ENCODE measurements around the gene NBPF26.
"Not testable (repeated sequence)": the region's sequence is repeated elsewhere in the genome, so short reads cannot be mapped to it uniquely, and the experiment has no call there.

NBPF26 gene

DNA sequence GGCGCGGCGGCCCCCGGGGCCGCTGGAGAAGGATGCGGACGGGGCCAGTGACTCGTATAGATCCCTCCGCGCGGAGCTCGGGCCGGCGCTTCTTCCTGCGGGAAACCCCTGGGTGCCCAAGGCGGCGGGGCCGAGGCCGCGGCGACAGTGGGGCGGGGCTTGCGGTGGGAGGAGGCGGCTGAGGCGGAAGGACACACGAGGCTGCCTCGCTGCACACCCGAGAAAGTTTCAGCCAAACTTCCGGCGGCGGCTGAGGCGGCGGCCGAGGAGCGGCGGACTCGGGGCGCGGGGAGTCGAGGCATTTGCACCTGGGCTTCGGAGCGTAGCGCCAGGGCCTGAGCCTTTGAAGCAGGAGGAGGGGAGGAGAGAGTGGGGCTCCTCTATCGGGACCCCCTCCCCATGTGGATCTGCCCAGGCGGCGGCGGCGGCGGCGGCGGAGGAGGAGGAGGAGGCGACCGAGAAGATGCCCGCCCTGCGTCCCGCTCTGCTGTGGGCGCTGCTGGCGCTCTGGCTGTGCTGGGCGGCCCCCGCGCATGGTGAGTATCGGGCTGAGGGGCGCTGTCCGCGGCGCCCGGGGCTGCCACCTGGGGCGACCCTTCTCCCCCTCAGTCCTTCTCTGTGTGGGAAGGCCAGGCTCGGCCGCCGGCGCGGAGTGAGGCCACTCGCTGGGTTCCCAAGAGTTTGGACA lies at the start of gene NBPF26:
Gene NBPF26, plus strand, starts transcription at position 231 of the 688 bp plus-strand sequence.
- peak; percentile 81 for DNase-seq

DNA sequence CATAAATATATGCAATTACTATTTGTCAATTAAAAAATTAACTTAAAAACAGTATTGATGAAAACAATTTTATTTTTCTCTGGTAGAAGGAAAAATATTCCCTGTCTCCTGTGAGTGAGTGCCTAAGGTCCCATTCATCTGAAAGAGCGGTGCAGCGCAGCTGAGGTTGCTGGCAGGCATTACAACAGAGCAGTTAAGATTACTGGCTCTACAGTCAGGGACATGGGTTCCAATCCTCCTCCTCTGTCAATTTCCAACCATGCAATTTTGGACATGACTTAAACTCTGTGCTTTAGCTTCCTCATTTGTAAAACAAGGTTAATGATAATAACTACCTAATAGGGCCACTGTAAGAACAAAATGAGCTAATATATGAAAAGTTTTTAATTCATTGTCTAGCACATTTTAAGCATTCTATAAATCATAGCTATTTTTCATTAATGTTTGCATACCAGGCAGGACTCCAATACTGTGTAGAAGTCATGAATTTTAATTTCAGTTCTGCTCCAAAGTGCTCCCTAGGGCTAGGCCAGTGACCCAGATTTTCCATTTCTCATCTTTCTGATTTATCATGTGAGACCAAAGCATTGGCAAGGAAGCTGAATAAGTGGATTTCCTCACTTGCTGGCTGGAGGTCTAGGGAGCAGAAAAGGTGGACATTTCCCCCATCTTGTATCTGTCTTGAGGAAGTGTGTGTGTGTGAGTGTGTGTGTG lies 43.5 kb upstream of the NBPF26 start:
- DNase-seq, result not testable (repeated sequence)

GRCh38 chr1:120680938-120681337 lies 42.8 kb upstream of the NBPF26 start:
- not testable (repeated sequence) for DNase-seq

- not testable (repeated sequence) for DNase-seq
Measured at GRCh38 chr1:120684397-120684796, 39.3 kb upstream of the NBPF26 start.

GRCh38 chr1:120685622-120686021 lies 38.1 kb upstream of the NBPF26 start:
- not testable (repeated sequence) for DNase-seq

- not testable (repeated sequence) for DNase-seq
Measured at GRCh38 chr1:120687250-120687649, 36.5 kb upstream of the NBPF26 start.

DNA sequence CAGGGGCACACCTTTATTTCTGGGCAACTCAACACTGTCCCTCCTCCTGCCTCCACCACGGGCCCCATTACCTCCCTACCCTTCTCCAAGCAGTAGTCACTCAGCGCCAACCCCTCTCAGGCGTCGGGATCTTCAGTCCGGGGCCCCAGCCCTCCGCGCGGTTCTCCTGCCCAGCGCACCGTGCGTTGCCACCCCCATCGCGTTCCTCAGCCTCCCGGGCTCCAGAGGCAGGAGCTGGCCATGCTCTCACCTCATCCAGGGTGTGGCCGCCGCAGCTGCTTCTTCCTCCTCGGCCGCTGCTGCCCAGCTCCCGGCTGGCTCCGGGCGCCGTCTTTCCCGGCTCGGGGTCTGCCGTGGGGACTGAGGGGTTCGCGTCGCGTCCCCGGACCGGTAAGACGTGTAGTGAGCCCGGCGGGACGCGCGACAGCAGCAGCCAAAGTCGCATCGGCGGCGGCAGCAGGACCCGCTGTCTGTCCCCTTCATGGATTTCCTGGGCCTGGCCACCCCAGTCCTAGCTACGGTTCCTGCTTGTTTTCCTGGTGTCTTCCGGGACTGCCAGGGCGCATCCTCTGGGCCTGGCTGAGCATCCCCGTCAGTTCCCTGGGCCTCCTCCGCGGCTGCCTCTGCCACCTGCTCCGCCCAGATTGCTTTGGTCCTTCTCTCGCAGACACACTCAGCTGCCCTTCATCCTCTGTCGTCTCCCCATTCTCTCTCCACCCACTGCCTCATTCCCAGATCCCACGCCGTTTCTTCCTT lies 22.8 kb upstream of the NBPF26 start:
- not testable (repeated sequence) for DNase-seq

- DNase-seq, result not testable (repeated sequence)
Measured at GRCh38 chr1:120723358-120723714, 409 bp upstream of the NBPF26 start.

DNA sequence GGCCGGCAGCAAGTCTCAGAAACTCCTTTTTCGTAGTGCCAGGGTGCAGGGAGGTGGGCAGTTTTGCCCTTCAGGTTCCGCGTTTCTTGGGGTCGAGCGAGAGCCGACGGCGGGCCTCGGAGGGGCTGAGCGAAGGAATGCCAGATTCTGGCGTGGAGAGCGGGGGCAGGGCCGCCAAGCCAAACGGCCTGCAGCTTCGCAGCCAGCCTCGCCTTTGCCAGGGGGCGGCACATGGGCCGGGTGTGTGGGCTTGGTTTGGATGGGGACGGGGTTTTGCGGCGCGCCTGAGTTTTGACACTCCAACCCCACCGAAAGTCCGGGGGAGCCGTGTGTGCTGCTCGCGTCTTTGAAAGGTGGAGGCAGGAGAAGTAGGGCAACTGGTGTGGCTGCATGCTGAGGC lies 762 bp downstream of the NBPF26 start:
- not testable (repeated sequence) for DNase-seq

GRCh38 chr1:120728811-120729210 lies 5.1 kb downstream of the NBPF26 start:
- not testable (repeated sequence) for DNase-seq

DNA sequence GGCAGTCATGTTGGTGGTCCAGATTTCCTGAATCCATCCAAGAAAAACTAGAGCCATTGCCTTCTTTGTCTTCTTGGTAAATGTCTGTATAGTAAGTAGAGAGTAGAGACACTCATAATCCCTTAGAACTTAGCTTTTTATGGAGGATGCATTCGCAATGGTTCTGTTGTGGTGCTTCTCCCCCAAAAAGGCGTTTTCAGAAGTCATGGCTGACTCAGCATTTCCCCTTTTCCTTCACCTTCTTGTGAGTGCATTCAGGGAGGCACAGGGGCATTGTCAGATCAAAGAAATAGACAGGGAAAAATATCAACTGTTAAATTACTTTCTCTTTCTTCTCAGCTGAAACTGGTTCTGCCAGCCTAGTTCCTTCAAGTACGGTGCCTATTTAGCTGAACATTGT lies 45.3 kb downstream of the NBPF26 start:
- DNase-seq, result not testable (repeated sequence)

DNA sequence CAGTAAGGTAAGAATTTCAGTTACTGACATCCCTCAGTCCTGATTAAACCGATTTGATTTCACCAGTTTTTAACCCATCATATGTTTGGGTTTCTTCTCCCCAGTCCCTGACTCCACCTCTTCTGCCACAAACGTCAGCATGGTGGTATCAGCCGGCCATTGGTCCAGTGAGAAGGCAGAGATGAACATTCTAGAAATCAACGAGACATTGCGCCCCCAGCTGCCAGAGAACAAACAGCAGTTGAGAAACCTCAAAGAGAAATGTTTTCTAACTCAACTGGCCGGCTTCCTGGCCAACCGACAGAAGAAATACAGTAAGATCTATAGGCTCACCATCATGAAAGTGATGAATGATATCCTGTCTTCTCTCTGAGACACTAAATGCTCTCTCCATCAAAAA lies 81.7 kb downstream of the NBPF26 start:
- DNase-seq, result not testable (repeated sequence)

DNA sequence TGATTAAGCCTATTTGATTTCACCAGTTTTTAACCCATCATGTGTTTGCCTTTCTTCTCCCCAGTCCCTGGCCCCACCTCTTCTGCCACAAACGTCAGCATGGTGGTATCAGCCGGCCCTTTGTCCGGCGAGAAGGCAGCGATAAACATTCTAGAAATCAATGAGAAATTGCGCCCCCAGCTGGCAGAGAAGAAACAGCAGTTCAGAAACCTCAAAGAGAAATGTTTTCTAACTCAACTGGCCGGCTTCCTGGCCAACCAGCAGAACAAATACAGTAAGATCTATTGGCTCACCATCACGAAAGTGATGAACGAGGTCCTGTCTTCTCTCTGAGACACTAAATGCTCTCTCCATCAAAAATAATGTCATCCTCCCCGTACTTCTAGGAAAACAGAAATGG lies 88.1 kb downstream of the NBPF26 start:
- DNase-seq, result peak; percentile 3

- DNase-seq, result not testable (repeated sequence)
Measured at GRCh38 chr1:120825051-120825450, 101.3 kb downstream of the NBPF26 start.

DNA sequence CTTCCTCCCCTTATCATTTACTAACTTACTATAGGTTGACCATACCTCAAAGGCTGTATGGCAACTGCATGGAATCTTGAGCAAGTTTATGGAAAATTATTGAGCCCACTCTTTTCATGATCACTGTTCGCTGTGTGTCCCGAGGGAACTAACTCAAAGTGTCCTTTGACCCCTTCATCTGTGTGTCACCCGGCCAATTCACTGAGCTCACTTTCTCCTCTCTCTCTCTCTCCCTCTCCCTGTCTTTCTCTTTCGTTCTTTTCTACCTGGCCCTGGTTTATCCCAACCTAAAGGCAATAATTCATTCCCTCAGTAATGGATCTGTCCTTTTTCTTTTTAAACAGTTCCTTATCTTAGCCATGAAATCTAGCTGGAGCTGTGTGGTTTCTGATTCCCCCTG lies 102.9 kb downstream of the NBPF26 start:
- not testable (repeated sequence) for DNase-seq

DNA sequence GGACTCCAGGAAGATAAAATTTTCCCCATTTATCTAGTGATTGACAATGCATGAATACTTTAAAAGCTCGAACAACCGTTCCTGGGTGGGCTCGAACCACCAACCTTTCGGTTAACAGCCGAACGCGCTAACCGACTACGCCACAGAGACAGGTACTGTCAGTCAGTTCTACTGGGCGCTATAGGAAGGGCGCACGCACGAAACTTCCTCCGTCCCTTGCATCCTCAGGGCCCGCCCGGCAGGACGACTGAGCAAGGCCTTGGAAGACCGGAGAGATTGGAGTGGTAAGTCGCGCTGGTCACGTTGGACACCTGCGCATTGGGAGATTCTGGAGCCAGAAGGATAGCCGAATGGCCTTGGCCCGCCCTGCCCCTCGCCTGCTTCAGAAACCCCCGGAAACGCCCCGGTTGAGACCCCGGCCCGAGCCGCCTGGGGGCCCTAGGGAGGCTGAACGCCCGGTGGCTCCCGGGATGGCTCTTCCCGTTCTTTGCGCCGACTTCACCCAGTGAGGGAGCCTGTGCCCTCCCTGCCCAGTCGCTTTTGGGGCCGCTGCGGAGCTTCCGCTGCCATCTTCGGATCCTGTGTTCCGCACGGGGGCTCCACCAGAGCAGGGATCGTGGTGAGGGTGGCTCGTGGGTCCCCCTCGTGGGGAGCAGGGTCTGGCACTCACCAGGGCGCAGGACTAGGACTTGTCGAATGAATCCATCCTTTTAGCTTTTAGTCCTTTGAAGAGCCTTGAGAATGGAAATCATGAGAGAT lies 120.6 kb downstream of the NBPF26 start:
- peak; percentile 81 for DNase-seq

DNA sequence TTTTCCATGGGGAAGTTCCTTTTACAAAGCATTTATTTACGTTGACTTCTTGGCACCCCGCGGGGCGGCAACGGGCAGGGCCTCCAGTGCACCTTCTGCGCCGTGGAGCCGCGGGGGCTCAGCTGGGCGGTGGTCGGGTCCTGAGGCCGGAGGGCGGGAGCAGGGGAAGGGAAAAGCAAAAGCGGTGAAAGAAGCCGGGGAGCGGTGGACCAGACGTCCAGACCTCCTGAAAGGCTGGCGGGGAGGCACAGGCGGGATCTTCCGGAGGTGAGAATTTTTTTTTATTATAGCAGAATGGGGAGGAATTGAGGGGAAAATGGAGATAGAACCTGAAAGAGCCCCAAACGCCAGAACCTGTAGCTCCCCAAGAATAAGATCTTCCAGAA lies 121.2 kb downstream of the NBPF26 start:
- not testable (repeated sequence) for DNase-seq

- peak; percentile 79 for DNase-seq
Measured at GRCh38 chr1:120849400-120850286, 125.9 kb downstream of the NBPF26 start.

GRCh38 chr1:120850287-120850536 lies 126.5 kb downstream of the NBPF26 start:
- not testable (repeated sequence) for DNase-seq

DNA sequence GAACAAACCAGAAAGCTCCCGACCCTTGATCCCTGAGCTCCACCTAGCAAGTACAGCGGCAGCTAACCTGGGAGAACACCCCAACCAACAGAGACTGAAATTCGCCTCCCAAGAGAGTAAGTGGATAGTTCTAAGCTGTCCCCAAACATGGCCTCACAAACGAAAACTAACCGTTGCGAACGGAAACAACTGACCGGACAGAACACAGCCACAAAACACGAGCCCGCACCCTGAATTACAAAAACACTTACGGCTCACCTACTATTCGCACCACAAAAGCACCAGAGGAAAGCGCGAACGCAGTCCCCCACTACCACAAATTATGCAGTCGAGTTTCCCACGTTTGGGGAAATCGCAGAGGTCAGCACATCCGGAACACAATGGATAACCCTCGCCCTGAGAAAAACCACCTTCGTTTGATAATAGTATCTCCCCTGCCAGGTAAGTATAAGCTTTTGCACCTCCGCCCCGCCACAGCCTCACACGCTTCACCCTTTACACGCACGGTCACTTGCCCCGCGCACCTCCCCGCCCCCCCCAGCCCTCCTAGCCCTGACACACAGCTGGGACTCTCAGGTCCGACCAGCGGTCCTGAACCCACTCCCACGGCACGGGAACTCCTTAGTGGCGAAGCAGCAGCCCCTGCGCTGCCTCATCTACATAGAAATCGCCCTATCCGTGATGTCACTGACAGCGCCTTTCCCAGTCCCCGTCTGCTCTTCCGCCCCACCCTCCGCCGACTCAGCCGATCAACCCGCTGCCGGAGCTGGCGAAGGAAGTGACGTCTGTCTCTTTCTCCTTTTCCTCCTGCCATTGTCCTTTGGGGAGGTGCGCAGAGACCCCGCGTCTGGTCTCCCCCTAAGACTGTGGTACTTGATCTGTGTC lies 127.0 kb downstream of the NBPF26 start:
- peak; percentile 96 for DNase-seq

- DNase-seq, result not testable (repeated sequence)
Measured at GRCh38 chr1:120858144-120858543, 134.4 kb downstream of the NBPF26 start.

All from T1000 (cell line).